Calu3 (cell line): ENCODE data around the gene RHBDF1. TPM values are rescaled to one million over a fixed set of nuclear protein-coding genes. Genes with fewer than 3 reads are reported as not detected.

ENCODE experiments used
- Bru-seq: library from RNA; stranded (reverse); fragments of 400-500 nt; gene quantifications from one replicate; lab custom pipeline; 2021; lab: Mats Ljungman, UMichigan
- BruChase-seq, 2 experiments: library from RNA; stranded (reverse); fragments of 400-500 nt; gene quantifications; one replicate each; lab custom pipeline; 2021; lab: Mats Ljungman, UMichigan
- BruUV-seq: library from RNA; stranded (reverse); fragments of 400-500 nt; replicated peaks from 2 replicates; lab custom pipeline; 2021; lab: Mats Ljungman, UMichigan
- CTCF ChIA-PET: fragments of 300-600 bp; sonication (Branson Sonifier 250); formaldehyde crosslinking; loops from one replicate; lab custom pipeline; 2022; ENCODE audit warnings: antibody characterized with exemption; lab: Charles Lee
- DNase-seq: peaks from one replicate; pipeline ENCODE4 v3.0.0; 2022
- H3K27ac Mint-ChIP-seq: one replicate; pipeline ENCODE4 v1.8.0; 2022; ENCODE audit warnings: mixed read lengths; ENCODE audit not compliant: unreplicated experiment
- H3K27me3 Mint-ChIP-seq: one replicate; pipeline ENCODE4 v1.8.0; 2022; ENCODE audit warnings: mixed read lengths; ENCODE audit not compliant: unreplicated experiment
- H3K36me3 Mint-ChIP-seq: one replicate; pipeline ENCODE4 v1.8.0; 2022; ENCODE audit warnings: mild to moderate bottlenecking, moderate library complexity, mixed read lengths; ENCODE audit not compliant: insufficient read depth, unreplicated experiment
- H3K4me1 Mint-ChIP-seq: one replicate; pipeline ENCODE4 v1.8.0; 2022; ENCODE audit warnings: mild to moderate bottlenecking, low read depth, mixed read lengths; ENCODE audit not compliant: unreplicated experiment
- H3K4me3 Mint-ChIP-seq: one replicate; pipeline ENCODE4 v1.8.0; 2022; ENCODE audit warnings: mild to moderate bottlenecking, low read depth, moderate library complexity, mixed read lengths; ENCODE audit not compliant: unreplicated experiment
- H3K9me3 Mint-ChIP-seq: one replicate; pipeline ENCODE4 v1.8.0; 2022; ENCODE audit warnings: low read depth, mixed read lengths; ENCODE audit not compliant: unreplicated experiment
- intact Hi-C: fragments of 100-400 bp; cut with micrococcal nuclease; formaldehyde crosslinking; loops from one replicate; pipeline ENCODE4 v1.10.0; 2022; ENCODE audit not compliant: unreplicated experiment
- long read RNA-seq: library from polyadenylated mRNA; stranded (forward); transcript quantifications from one replicate; pipeline ENCODE4 v2.0.0, GENCODE V29; 2022
- total RNA-seq: library from RNA; stranded (reverse); gene quantifications from 2 replicates; pipeline ENCODE4 v1.2.3, GENCODE V29; 2022
- TF ChIP-seq, protein P1 (sequence below): fragments of 200-600 bp; IDR thresholded peaks from one replicate; pipeline ENCODE4 v1.8.0; 2022; ENCODE audit warnings: antibody characterized with exemption; ENCODE audit not compliant: unreplicated experiment

Gene RHBDF1, protein sequence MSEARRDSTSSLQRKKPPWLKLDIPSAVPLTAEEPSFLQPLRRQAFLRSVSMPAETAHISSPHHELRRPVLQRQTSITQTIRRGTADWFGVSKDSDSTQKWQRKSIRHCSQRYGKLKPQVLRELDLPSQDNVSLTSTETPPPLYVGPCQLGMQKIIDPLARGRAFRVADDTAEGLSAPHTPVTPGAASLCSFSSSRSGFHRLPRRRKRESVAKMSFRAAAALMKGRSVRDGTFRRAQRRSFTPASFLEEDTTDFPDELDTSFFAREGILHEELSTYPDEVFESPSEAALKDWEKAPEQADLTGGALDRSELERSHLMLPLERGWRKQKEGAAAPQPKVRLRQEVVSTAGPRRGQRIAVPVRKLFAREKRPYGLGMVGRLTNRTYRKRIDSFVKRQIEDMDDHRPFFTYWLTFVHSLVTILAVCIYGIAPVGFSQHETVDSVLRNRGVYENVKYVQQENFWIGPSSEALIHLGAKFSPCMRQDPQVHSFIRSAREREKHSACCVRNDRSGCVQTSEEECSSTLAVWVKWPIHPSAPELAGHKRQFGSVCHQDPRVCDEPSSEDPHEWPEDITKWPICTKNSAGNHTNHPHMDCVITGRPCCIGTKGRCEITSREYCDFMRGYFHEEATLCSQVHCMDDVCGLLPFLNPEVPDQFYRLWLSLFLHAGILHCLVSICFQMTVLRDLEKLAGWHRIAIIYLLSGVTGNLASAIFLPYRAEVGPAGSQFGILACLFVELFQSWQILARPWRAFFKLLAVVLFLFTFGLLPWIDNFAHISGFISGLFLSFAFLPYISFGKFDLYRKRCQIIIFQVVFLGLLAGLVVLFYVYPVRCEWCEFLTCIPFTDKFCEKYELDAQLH
- total RNA-seq: 47.3 and 60.2 TPM in 2 replicates
- percentile 48 among the genes with signal in this experiment for Bru-seq, nascent RNA
- percentile 73 among the genes with signal in this experiment for BruChase-seq, experiment 1, labeled RNA remaining after a 6-hour chase
- percentile 73 among the genes with signal in this experiment for BruChase-seq, experiment 2, labeled RNA remaining after a 2-hour chase
- long read RNA-seq, transcript RHBDF1-201 (18 exons, 2,992 nt): major isoform, 13 of 38 reads
- long read RNA-seq, partial matches to known transcripts: 8 of 38 reads
- long read RNA-seq, other reads (novel, unspliced or antisense): 17 of 38 reads

DNA sequence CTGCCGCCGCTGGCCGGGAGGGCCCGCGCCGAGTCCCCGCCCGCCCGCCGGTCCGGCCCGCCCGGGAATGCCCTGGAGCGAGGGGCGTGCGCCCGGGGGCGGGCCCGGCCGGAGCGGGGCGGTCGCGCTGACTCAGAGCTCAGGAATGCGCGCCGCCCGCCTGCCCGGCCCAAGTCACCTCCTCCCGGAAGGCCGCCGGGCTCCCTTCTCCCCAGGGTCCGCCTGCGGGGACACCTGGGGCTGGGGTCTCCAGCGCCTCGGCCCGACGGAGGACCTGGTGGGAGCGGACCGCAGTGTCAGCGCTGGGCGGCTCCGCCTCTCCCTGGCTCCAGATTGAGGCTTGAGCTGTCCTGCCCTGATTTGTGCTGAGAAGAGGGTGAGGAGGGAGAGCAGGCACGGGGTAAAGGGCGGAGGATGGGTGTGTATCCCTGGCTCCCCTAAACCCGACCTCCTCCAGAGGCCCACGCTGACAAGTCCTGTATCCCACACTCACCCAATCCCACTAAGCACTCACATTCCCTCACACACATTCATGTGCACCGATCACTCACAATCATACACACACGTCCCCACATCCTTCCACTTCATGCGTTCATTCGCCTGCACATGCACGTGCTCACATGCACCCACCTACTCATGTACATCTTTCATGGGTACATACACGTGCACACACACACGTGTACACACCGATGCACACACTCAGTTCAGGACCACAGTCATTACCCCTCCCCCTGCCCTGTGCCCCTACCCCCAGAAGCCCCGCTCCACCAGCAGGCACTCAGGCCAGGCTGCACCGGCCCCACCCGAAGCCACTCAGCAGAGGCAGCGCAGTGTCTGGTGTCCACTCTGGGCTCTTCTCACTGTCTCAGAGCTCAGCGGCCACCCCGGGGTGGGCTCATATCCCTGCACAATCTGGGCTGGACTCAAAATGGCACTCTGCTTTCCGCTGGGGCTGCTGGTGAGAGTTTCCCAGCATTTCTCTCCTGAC lies at the start of gene RHBDF1:
TSS of gene RHBDF1 (minus strand) at position 71 of the 988 bp plus-strand sequence. CDS start 7,616 bp downstream, outside the sequence.
- CTCF ChIA-PET: interaction anchor here (1.5 to 2.2 kb wide), 3 partner anchors 11 to 24 kb away, joined by 4 to 13 read pairs (median 9); no protein-coding TSS in a partner anchor
- Mint-ChIP-seq H3K4me1 (peaks cover 40% of the 10 kb centered on the region), H3K27me3 (no peaks in the 10 kb centered on the region), H3K36me3 (peaks cover 58% of the 10 kb centered on the region), H3K9me3 (no peaks in the 10 kb centered on the region), H3K4me3 (peak within 1 kb of the TSS; percentile 83), H3K27ac (peak within 1 kb of the TSS; percentile 92)
- DNase-seq: peak; percentile 82
- no TSS peak for BruUV-seq
- TF ChIP-seq, protein P1, sequence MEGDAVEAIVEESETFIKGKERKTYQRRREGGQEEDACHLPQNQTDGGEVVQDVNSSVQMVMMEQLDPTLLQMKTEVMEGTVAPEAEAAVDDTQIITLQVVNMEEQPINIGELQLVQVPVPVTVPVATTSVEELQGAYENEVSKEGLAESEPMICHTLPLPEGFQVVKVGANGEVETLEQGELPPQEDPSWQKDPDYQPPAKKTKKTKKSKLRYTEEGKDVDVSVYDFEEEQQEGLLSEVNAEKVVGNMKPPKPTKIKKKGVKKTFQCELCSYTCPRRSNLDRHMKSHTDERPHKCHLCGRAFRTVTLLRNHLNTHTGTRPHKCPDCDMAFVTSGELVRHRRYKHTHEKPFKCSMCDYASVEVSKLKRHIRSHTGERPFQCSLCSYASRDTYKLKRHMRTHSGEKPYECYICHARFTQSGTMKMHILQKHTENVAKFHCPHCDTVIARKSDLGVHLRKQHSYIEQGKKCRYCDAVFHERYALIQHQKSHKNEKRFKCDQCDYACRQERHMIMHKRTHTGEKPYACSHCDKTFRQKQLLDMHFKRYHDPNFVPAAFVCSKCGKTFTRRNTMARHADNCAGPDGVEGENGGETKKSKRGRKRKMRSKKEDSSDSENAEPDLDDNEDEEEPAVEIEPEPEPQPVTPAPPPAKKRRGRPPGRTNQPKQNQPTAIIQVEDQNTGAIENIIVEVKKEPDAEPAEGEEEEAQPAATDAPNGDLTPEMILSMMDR: no peak
- intact Hi-C loops: no loop called here

DNA sequence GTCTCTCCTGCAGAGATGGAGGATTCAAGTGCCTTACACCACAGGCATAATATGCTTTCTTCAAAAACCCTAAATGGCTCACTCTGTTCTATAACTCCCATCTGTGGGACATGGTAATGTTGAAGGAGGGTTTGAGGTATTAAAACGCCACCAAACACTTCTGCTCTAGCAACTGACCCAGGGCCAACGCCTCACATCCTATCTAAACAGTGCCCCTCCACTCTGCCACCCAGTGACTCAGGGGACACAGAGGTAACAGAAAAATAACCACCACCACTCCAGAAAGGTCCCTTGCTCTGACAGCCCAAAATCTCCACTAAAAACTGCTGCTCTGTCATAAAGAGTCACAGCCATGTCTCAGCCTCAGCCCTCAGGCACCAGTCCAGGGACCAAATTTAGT lies 48.3 kb upstream of the RHBDF1 start:
- intact Hi-C loops: no loop called here
- CTCF ChIA-PET: no interaction called here
- no peaks in the 10 kb centered on the region for H3K27me3 Mint-ChIP-seq

DNA sequence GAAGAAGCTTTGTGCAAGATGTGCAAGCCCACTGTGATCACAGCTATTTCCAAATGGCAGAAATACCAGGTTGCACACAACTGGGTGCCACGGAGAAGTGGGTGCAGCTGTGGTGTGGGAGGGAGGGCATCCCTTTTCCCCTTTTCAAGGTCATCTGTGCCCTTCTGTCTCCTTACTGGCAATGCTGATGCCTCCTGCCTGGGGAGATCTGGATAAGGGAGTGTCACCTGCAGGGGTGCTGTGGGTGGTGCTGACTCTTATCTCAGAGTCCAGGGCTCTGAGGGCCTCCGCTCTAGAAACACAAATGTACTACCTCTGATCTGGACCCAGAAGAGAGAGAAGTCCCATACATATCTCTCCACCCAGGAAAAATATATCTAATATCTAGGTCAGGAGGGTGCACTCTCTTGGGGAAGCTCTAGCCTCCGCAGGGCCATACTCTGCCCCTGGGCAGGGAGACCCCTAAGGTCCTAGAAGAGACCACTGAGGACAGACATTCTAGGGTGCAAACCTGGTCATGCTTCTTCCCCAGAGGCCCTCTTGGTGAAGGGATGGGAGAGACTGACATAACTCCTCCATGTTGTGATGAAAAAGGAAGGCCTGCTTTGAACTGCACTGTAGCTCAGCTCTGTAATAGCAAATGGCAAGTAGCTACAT lies 47.5 kb upstream of the RHBDF1 start:
- intact Hi-C loops: no loop called here
- H3K4me3 Mint-ChIP-seq: no peak overlapping the region
- no peaks in the 10 kb centered on the region for H3K27me3 Mint-ChIP-seq
- no peaks in the 10 kb centered on the region for H3K9me3 Mint-ChIP-seq
- no peaks in the 10 kb centered on the region for H3K4me1 Mint-ChIP-seq
- CTCF ChIA-PET: interaction anchor here (0.6 kb wide), 1 partner anchor 8 kb away, joined by 3 read pairs; no protein-coding TSS in a partner anchor
- TF ChIP-seq, protein P1: no peak
- DNase-seq: no peak
- BruUV-seq: no TSS peak
- peaks cover 19% of the 10 kb centered on the region for H3K36me3 Mint-ChIP-seq
- no peak overlapping the region for H3K27ac Mint-ChIP-seq

More for the DNA sequence above, 48.3 kb upstream of the RHBDF1 start:
- BruUV-seq: no TSS peak
- DNase-seq: no peak
- H3K9me3 Mint-ChIP-seq: no peaks in the 10 kb centered on the region
- peaks cover 13% of the 10 kb centered on the region for H3K36me3 Mint-ChIP-seq
- H3K27ac Mint-ChIP-seq: no peak overlapping the region
- TF ChIP-seq, protein P1: no peak
- H3K4me3 Mint-ChIP-seq: no peak overlapping the region
- no peaks in the 10 kb centered on the region for H3K4me1 Mint-ChIP-seq
